ENCODE measurements around the gene PACRG. TPM values are rescaled to one million over a fixed set of nuclear protein-coding genes. Genes with fewer than 3 reads are reported as not detected.

Gene PACRG
- polyA plus RNA-seq, 1 of the 3 experiments (the other 2 are of a cell fraction) = 0.56 TPM

GRCh38 chr6:163198396-163198795, 470.6 kb downstream of the PACRG start:
- POLR2A ChIA-PET = no interaction called here
- Histone ChIP-seq H3K79me2 (ENCODE audit: insufficient read depth) (no peaks in the 10 kb centered on the region), H3K4me2 (no peak overlapping the region), H2AFZ (ENCODE audit: low read depth) (no peak overlapping the region), H3K27ac (ENCODE audit: low read depth in 2 of 2, low read length in 1 of 2) (no peak overlapping the region), H3K27me3 (ENCODE audit: insufficient read depth) (no peaks in the 10 kb centered on the region), H3K36me3 (replicated peaks in 1 of 2; ENCODE audit: control insufficient read depth in 1 of 2, insufficient read depth in 2 of 2, low read length in 1 of 2) (no peaks in the 10 kb centered on the region), H4K20me1 (ENCODE audit: insufficient read depth) (no peaks in the 10 kb centered on the region), H3K4me3 (ENCODE audit: low read depth in 2 of 2, low read length in 1 of 2) (no peak overlapping the region), H3K9me3 (no peaks in the 10 kb centered on the region), H3K4me1 (ENCODE audit: control insufficient read depth in 1 of 2, insufficient read depth in 2 of 2, low read depth in 1 of 2, low read length in 1 of 2) (no peaks in the 10 kb centered on the region), H3F3A (replicated peaks; ENCODE audit: insufficient read depth) (no peaks in the 10 kb centered on the region), H3K9me2 (no peaks in the 10 kb centered on the region), H3K9ac (no peak overlapping the region)
- no peak for DNase-seq
- TF ChIP-seq NFIC (IDR thresholded peaks at IDR 0.05; ENCODE audit: borderline replicate concordance) (no peak), USF1 (IDR thresholded peaks at IDR 0.05; ENCODE audit: borderline replicate concordance, low read depth) (no peak), CTCF (IDR thresholded peaks at IDR 0.05) (no peak), TAF1 (IDR thresholded peaks at IDR 0.05; ENCODE audit: borderline replicate concordance, low read depth, low read length) (no peak), TCF12 (IDR thresholded peaks at IDR 0.05) (no peak), RXRA (IDR thresholded peaks at IDR 0.05; ENCODE audit: borderline replicate concordance, low read depth) (no peak), MXI1 (IDR thresholded peaks at IDR 0.05; ENCODE audit: low read depth, low read length) (no peak), SIN3A (IDR thresholded peaks at IDR 0.05; ENCODE audit: borderline replicate concordance, low read depth, low read length) (no peak), NRF1 (IDR thresholded peaks at IDR 0.05; ENCODE audit: low read depth, low read length) (no peak), RCOR1 (IDR thresholded peaks at IDR 0.05; ENCODE audit: low read length) (no peak)
- TF ChIP-seq, protein P1, sequence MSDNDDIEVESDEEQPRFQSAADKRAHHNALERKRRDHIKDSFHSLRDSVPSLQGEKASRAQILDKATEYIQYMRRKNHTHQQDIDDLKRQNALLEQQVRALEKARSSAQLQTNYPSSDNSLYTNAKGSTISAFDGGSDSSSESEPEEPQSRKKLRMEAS (IDR thresholded peaks at IDR 0.05; ENCODE audit: low read depth) = no peak
- TF ChIP-seq, protein P2, sequence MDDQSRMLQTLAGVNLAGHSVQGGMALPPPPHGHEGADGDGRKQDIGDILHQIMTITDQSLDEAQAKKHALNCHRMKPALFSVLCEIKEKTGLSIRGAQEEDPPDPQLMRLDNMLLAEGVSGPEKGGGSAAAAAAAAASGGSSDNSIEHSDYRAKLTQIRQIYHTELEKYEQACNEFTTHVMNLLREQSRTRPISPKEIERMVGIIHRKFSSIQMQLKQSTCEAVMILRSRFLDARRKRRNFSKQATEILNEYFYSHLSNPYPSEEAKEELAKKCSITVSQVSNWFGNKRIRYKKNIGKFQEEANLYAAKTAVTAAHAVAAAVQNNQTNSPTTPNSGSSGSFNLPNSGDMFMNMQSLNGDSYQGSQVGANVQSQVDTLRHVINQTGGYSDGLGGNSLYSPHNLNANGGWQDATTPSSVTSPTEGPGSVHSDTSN (IDR thresholded peaks at IDR 0.05) = no peak
- TF ChIP-seq, protein P3, sequence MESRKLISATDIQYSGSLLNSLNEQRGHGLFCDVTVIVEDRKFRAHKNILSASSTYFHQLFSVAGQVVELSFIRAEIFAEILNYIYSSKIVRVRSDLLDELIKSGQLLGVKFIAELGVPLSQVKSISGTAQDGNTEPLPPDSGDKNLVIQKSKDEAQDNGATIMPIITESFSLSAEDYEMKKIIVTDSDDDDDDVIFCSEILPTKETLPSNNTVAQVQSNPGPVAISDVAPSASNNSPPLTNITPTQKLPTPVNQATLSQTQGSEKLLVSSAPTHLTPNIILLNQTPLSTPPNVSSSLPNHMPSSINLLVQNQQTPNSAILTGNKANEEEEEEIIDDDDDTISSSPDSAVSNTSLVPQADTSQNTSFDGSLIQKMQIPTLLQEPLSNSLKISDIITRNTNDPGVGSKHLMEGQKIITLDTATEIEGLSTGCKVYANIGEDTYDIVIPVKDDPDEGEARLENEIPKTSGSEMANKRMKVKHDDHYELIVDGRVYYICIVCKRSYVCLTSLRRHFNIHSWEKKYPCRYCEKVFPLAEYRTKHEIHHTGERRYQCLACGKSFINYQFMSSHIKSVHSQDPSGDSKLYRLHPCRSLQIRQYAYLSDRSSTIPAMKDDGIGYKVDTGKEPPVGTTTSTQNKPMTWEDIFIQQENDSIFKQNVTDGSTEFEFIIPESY (IDR thresholded peaks at IDR 0.05; ENCODE audit: borderline replicate concordance, low read depth) = no peak
- TF ChIP-seq, protein P4, sequence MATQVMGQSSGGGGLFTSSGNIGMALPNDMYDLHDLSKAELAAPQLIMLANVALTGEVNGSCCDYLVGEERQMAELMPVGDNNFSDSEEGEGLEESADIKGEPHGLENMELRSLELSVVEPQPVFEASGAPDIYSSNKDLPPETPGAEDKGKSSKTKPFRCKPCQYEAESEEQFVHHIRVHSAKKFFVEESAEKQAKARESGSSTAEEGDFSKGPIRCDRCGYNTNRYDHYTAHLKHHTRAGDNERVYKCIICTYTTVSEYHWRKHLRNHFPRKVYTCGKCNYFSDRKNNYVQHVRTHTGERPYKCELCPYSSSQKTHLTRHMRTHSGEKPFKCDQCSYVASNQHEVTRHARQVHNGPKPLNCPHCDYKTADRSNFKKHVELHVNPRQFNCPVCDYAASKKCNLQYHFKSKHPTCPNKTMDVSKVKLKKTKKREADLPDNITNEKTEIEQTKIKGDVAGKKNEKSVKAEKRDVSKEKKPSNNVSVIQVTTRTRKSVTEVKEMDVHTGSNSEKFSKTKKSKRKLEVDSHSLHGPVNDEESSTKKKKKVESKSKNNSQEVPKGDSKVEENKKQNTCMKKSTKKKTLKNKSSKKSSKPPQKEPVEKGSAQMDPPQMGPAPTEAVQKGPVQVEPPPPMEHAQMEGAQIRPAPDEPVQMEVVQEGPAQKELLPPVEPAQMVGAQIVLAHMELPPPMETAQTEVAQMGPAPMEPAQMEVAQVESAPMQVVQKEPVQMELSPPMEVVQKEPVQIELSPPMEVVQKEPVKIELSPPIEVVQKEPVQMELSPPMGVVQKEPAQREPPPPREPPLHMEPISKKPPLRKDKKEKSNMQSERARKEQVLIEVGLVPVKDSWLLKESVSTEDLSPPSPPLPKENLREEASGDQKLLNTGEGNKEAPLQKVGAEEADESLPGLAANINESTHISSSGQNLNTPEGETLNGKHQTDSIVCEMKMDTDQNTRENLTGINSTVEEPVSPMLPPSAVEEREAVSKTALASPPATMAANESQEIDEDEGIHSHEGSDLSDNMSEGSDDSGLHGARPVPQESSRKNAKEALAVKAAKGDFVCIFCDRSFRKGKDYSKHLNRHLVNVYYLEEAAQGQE (IDR thresholded peaks at IDR 0.05; ENCODE audit: low read depth, low read length) = no peak
- CTCF ChIA-PET = no interaction called here
- WGBS (ENCODE audit: low lambda C conversion rate) = 58% methylated on average over 6 of the region's 6 CpGs
